Kasumi-1 (cell line): ENCODE measurements around the gene RLN3.
"Not testable (repeated sequence)": the region's sequence is repeated elsewhere in the genome, so short reads cannot be mapped to it uniquely, and the experiment has no call there.

Source experiments
- DNase-seq, 2 experiments: peaks; one replicate each; lab custom pipeline; 2025; lab: John Stamatoyannopoulos, UW

RLN3 gene

GRCh38 chr19:14021474-14021873 lies 6.5 kb upstream of the RLN3 start:
- DNase-seq, result peak; percentile 34 to 37

DNA sequence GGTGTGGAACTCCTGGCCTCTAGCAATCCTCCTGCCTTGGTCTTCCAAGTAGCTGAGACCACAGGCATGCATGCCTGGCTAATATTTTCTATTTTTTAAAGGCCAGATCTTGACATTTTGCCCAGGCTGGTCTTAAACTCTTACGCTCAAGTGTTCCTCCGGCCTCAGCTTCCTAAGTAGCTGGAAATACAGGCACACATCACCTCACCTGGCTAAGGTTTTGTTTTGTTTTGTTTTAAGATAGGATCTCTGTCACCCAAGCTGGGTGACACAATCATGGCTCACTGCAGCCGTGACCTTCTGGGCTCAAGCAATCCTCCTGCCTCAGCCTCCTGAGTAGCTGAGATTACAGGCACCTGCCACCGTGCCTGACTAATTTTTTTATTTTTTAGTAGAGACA lies 5.5 kb upstream of the RLN3 start:
- DNase-seq, result no peak

GRCh38 chr19:14023404-14024235 lies 4.3 kb upstream of the RLN3 start:
- peak; percentile 86 to 89 for DNase-seq

GRCh38 chr19:14026652-14027192 lies 1.2 kb upstream of the RLN3 start:
- DNase-seq, result not testable (repeated sequence)

DNA sequence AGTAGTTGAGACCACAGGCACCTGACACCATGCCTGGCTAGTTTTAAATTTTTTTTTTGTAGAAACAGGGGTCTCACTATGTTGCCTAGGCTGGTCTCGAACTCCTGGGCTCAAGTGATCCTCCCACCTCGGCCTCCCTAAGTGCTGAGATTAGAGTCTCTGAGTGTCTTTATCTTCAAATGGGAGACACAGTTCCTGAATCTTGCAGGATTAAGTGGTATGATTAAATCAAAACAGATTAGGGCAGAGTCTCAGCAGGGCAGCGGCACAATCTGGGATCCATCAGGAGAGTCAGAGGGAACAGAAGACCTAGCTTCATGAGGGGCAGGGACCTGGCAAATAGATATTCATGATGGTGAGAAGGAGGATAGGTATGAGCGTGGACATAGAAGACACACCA lies 953 bp downstream of the RLN3 start:
- no peak for DNase-seq

DNA sequence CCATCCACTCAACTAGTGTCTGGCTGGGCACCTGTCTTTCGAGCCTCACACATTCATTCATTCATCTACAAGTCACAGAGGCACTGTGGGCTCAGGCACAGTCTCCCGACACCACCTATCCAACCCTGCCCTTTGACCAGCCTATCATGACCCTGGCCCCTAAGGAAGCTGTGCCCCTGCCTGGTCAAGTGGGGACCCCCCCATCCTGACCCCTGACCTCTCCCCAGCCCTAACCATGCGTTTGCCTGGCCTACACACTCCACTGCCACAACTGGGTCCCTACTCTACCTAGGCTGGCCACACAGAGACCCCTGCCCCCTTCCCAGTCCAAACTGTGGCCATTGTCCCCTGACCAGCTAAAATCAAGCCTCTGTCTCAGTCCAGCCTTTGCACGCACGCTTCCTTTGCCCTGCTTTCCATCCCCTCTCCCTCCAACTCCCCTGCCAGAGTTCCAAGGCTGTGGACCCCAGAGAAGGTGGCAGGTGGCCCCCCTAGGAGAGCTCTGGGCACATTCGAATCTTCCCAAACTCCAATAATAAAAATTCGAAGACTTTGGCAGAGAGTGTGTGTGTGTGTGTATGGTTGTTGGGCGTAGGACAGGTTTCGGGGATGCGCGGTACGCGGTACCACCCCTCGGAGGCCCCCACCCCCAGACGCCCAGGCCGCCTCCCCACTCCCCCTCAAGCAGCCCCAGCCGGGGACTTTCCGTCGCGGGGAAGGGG lies 3.2 kb downstream of the RLN3 start:
- DNase-seq, result no peak

DNA sequence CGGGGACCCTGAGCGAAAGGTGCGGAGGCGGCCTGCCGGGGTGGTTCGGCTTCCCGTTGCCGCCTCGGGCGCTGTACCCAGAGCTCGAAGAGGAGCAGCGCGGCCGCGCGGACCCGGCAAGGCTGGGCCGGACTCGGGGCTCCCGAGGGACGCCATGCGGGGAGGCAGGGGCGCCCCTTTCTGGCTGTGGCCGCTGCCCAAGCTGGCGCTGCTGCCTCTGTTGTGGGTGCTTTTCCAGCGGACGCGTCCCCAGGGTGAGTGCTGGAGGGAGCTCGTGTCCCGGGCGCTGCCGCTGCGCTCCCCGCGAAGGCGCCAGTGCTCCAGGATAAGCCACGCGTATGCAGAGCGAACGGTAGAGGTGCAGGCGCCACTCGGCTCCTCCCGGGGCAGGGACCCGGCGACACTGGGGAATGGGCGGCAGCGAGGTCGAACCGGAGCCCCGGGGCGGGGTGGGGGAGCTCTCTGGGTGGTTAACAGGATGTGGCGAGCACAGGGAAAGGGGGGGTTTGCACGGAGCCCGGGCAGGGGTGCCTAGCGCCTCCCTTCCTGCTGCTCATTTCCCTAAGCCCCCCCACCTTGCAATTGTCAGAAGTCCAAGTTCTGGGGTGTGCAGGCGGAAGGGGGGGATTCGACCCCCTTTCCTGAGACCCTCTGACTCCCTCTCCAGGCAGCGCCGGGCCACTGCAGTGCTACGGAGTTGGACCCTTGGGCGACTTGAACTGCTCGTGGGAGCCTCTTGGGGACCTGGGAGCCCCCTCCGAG lies 4.0 kb downstream of the RLN3 start, which contains the start of gene IL27RA:
Gene IL27RA (plus strand): TSS at position 44 of the 762 bp plus-strand sequence. CDS start 111 bp downstream, at position 155.
- peak; percentile 93 to 95 for DNase-seq

DNA sequence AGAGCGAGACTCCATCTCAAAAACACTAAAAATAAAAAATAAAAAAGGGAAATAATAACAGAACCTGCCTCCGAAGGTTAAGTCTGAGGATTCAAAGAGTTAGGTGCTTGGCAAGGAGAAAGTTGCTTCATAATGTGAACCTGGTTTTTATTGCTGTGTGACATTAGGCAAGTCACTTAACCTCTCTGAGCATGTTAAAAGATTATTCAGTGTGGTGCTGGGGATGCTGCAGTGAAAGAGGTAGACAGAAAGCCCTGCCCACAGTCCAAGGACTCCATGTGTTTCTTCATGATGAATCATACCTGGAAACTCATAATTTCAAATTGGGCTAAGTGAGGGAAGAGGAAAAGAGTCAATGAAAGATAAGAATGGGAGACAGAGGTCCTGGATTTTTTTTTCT lies 6.0 kb downstream of the RLN3 start:
- no peak for DNase-seq

DNA sequence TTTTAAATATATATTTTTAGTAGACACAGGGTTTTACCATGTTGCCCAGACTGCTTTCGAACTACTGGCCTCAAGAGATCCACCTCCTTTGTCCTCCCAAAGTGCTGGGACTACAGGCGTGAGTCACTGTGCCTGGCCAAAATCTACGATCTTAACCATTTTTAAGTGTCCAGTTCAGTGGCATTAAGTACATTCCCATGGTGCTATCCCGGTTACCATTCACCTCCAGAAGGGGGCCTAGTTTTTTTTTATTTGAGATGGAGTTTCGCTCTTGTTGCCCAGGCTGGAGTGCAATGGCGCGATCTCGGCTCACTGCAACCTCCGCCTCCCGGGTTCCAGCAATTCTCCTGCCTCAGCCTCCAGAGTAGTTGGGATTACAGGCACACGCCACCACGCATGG lies 7.2 kb downstream of the RLN3 start:
- not testable (repeated sequence) for DNase-seq

DNA sequence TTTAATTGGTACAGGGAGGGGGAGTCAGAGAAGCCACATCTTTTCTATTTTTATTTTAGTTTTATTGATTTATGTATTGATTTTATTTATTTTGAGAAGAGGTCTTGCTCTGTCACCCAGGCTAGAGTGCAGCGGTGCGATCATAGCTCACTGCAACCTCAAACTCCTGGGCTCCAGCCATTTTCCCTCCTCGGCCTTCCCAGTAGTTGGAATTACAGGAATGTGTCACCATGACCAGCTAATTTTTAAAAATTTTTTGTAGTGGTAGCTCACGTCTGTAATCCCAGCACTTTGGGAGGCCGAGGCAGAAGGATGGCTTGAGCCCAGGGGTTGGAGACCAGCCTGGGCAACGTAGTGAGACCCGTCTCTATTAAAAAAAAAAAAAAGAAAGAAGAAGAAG lies 7.8 kb downstream of the RLN3 start:
- DNase-seq, result no peak

DNA sequence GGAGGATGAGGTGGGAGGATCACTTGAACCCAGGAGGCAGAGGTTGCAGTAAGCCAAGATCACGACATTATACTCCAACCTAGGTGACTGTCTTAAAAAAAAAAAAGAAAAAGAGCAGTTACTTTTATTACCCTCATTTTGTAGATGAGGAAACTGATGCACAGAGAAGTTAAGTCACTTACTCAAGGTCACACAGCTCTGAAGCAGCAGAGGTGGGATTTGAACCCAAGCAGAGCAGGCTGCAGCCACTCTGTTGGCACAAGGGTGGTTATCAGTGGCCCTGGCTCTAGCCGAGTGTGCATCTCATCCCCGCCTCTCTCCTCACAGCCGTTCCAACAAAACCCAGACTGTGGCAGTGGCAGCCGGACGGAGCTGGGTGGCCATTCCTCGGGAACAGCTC lies 11.2 kb downstream of the RLN3 start:
- DNase-seq, result no peak

- DNase-seq, result peak; percentile 47 to 56
Measured at GRCh38 chr19:14042659-14043608, 15.0 kb downstream of the RLN3 start.

- DNase-seq, result not testable (repeated sequence)
Measured at GRCh38 chr19:14047866-14048265, 19.9 kb downstream of the RLN3 start.

GRCh38 chr19:14048443-14049153 lies 20.6 kb downstream of the RLN3 start:
- DNase-seq, result peak; percentile 57 to 78

DNA sequence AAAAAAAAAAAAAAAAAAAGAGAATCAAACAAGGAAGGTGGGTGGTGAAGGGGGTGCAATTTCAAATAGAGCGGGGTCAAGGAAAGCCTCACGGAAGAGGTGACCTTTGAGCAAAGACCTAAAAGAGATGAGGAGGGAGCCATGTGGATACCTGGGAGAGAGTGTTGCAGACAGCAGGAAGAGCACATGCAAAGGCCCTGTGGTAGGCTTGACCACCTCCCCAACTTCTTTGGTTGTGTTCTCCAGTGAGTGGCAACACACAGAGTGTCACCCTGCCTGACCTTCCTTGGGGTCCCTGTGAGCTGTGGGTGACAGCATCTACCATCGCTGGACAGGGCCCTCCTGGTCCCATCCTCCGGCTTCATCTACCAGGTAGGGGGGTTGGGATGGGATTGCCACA lies 22.6 kb downstream of the RLN3 start:
- DNase-seq, result no peak

- DNase-seq, result not testable (repeated sequence)
Measured at GRCh38 chr19:14050961-14051360, 23.0 kb downstream of the RLN3 start.

DNA sequence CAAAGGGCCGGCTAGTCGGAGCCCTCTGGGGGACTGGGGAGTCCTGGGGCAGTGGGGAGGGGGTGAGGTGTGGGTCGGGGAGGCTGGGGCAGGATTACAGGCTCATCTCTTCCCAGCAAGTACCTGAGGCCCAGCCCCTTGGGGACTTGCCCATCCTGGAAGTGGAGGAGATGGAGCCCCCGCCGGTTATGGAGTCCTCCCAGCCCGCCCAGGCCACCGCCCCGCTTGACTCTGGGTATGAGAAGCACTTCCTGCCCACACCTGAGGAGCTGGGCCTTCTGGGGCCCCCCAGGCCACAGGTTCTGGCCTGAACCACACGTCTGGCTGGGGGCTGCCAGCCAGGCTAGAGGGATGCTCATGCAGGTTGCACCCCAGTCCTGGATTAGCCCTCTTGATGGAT lies 24.0 kb downstream of the RLN3 start:
- no peak for DNase-seq

DNA sequence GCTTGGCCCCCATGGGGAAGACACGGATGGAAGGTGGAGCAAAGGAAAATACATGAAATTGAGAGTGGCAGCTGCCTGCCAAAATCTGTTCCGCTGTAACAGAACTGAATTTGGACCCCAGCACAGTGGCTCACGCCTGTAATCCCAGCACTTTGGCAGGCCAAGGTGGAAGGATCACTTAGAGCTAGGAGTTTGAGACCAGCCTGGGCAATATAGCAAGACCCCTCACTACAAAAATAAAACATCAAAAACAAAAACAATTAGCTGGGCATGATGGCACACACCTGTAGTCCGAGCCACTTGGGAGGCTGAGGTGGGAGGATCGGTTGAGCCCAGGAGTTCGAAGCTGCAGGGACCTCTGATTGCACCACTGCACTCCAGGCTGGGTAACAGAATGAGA lies 24.5 kb downstream of the RLN3 start:
- DNase-seq, result no peak

DNA sequence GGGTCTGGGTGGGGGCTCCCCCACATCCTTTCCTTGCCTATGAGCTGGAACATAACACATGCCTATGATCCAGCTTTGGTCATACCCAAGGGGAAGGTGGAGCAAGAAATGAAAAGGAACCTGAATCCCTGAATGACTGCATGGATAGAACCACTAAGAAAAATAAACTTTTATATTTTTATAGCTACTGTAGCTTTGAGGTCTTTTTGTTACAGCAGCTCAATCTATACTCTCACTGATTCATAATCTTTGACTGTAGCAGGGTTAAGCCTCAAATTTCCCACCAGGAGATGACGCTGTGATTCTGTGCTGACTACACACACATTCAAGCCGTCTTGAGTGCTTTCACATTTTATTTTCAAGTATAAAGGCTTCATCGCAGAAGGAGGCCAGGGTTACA lies 25.1 kb downstream of the RLN3 start:
- no peak for DNase-seq

- no peak for DNase-seq
Measured at GRCh38 chr19:14053500-14053899, 25.6 kb downstream of the RLN3 start.
